RCC 7860 (cell line): ENCODE results near the gene CCDC57.

ENCODE experiments used
- DNase-seq: peaks from one replicate; pipeline ENCODE4 v3.0.0-alpha.2; 2015; ENCODE audit warnings: low spot score
- FAIRE-seq: peaks from 2 replicates; lab custom pipeline; 2012; peaks lifted over from hg19 to GRCh38; lab: Jason Lieb, UNC

The CCDC57 gene

DNA sequence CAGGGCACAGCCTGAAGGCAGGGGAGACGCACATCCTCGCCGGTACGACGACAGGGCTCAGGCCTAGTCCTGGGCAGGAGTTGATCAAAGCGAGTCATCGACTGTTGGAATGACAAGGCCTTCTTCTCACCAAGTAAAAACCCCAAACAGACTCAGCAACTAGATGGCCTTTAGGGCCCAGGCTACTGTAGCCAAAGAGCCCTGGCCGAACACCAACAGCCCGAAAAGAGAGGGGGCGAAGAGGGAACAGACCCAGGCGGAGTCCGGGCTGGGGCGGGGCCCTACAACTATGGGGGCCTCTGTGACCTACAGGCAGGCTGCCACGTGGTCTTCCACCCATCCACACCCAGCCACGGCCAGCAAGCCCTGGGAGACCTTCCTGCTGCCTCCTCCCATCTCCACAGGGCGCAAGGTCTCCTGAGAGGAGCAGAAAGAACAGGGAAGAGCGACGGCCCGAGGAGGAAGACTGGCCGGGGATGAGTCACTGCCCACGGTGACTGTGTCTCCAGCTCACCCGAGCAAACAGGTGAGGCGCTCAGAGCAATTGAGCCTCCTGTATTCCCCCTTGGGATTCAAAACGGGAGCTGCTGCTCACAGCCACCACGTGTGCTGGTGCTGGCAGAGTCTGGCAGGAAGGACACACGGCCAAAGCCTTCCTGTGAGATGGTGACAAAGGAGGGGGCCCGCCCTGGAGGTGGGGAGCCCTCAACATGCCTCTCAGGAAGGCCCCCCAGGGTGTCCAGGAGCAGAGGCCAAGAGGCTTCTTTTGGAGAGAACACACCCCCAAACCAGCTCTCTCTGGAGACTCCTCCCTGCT lies 33.9 kb upstream of the CCDC57 start:
- FAIRE-seq (peak; percentile 86), DNase-seq (peak; percentile 93)

DNA sequence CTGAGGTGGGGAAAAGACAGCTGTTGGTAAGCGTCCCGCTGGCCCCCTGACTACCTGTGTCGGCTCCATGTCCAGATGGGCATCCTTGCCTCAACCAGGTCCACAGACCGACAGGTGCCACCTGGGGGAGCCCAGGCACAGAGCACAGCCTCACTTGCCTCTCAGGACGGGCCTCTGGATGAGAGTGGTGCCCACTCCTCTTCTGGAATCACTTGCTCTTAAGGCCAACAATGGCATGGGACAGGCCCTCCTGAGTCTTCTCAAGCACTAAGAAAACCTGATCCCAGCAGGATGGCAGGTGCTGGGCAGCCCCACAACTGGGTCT lies 33.4 kb upstream of the CCDC57 start:
- DNase-seq, result no peak
- FAIRE-seq, result no peak

- DNase-seq, result no peak
- no peak for FAIRE-seq
These were observed 32.7 kb upstream of the CCDC57 start for GRCh38 chr17:82245134-82246039.

- DNase-seq (no peak), FAIRE-seq (no peak)
These were observed 31.9 kb upstream of the CCDC57 start for GRCh38 chr17:82244413-82245133.

DNA sequence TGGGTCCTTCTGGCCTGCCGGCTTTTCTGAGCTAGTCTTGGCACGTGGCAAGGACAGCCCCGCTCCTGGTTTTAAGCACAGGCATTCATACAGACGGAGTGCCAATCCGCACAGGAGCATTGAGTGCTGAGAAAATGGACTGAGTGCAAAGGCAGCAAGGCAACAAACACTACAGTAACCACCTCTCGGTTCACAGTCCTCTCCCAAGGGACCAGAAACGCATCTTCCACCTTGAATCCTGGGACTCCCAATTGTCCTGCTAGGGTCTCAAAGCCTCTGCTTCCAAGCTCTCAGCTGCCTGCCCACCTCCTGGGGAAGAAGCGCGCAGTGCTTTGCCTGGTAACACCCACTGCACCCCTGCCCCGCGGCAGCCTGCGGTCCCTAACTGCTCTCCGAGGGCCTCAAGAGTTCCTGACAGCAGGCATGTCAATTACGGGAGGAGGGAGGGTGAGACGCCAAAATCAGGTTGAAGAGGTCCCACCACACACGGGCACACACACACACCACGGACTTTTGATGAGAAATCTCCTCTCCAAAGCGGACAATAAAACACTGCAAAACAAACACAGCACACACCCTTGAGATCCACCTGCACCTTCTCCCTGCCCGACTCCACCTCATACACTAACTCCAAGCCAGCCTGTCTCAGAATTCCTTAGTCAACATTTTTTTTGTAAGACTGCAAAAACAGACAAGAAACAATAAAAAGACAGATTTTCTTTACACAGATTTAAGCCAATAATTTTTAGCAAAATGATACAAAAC lies 31.2 kb upstream of the CCDC57 start:
- DNase-seq (peak; percentile 35), FAIRE-seq (no peak)

GRCh38 chr17:82242977-82243647 lies 30.5 kb upstream of the CCDC57 start:
- no peak for FAIRE-seq
- DNase-seq, result peak; percentile 33

DNA sequence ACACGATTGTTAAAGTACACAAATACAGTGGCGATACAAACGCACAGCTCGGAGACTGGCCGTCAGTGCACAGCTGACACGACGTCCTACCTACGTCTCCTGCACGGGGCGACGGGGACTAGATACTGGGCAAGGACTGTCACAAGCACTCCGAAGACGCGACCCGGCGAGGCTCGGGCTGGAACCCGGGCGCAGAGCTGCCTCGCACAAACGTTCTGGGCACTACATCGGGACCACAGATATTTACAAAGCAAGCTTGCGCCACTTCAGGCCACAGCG lies 30.0 kb upstream of the CCDC57 start:
- FAIRE-seq (no peak), DNase-seq (no peak)

GRCh38 chr17:82241926-82242697 lies 29.5 kb upstream of the CCDC57 start:
- DNase-seq (no peak), FAIRE-seq (no peak)

DNA sequence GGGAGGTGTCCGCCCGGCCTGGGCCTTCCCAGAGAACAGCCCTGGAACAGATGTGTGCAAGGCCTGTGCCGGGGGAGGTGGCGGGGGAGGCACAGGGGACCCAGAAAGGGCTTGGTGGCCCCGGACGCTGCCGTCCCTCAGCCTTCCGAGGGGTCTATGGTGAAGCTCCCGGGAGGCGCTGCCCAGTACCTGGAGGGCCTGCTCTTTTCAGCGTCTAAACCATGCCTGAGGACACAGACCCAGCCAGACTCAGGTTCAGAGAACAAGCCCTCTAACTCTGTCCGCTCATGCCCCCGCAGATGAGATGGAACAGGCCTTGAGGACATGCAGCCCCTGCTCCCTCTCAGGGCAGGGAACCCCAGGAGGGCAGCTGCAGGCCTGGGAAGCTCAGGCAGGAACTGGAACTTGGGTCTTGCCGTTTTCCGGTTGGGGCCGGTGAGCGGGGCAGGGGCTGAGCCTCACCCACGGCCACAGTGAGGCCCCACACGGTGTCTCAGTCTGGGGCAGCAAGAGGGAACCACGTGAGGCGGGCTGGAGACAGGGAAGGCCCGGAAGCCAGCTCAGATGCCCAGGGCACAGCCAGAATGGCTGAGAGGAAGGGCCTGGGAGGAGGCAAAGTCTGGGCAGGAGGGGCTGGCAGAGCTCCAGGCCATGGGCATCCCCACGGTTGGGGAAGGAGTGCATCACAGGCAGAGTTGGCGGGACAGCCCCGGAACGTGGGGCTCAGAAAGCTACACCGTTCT lies 28.7 kb upstream of the CCDC57 start:
- FAIRE-seq (peak; percentile 79), DNase-seq (peak; percentile 87)

DNA sequence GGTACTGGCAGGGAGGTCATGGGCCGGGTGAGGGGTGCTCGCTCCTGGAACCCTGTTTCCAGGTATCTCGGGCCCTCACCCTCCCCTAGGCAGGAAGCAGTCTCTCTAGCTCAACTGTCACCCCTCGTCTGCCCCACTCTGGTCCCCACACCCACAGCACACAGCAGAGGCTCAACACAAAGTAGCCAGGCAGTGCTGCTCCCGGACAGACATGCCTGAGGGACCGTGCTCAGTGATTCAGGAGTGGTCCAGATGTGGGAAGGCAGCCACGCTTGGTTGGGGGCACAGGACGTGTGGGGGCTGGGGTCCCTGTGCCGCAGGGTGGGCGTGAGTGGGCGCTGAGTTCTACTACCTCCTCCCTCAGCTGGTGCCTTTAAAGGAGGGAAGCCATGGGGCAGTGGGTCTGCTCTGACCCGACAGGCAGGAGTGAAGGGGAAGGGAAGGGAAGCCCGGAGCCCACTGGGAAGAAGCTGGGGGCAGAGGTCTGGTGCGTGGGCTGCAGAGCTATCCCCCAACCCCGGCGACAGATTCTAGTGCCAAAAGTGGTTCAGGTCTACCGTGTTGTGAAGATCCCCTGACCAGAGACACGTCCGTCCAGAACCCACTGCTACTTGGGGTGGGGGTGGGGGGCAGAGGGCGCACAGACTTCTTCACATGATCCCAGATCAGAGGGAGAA lies 28.0 kb upstream of the CCDC57 start:
- DNase-seq (no peak), FAIRE-seq (no peak)

DNA sequence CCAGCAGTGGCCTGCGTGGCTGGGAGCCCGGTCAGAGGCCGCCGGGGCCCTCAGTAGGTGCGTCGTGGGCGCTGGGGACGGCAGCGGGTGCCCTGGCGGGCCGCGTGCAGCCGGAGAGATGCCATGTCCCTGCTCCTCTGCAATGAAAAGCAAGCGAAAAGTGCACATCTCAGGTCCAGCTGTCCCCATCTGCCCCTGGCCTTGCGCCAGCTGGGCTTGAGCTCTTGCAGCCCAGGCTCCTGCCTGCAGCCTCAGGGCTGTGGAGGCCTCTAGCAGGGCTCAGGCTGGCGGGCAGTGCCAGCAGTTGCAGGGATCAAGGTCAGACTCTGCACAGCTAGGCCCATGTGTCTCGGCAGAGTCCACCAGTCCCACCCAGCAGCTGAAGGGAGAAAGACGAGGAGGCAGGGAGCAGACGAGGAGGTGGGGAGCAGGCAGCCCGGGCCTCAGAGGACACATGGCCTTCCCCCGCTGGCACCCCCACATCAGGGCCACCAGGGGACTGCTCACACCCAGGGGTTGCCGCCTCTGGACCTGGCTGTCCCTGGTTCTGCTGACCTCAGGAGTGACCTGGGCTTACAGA lies 27.4 kb upstream of the CCDC57 start:
- FAIRE-seq (no peak), DNase-seq (no peak)

- DNase-seq, result peak; percentile 41
- FAIRE-seq, result no peak
These were observed 26.8 kb upstream of the CCDC57 start for GRCh38 chr17:82239401-82239925.

- FAIRE-seq, result no peak
- DNase-seq, result no peak
These were observed 26.0 kb upstream of the CCDC57 start for GRCh38 chr17:82238472-82239201.

DNA sequence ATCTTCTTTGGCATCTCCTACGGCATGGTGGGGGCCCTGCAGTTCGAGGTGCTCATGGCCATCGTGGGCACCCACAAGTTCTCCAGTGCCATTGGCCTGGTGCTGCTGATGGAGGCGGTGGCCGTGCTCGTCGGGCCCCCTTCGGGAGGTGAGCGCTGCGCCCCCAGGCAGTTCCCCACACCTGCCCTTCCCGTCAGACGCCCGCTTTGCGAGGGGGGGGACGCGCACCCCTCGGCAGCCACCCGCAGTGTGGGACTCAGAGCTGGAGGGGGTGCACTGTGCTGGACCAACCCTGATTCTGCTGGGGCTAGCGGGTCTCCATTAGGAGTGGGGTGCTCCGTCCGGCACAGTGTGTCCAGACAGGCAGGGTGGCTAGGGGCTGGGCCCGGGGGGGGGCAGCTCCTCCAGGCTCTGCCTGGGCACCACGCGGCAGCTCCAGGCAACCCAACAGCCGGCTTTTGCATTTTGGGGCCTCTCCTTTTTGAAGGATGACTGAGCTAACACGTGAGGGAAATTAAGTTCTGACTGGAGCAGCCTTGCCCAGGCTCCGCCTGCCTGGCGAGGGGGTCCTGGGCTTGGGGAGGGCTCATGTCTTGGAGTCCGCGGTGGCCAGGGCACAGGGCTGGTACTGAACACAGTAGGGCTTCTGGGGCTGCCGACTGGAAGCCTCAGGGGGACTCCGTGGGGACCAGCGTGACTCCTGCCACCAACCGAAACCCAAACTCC lies 25.3 kb upstream of the CCDC57 start:
- DNase-seq (no peak), FAIRE-seq (no peak)

GRCh38 chr17:82237083-82237745 lies 24.6 kb upstream of the CCDC57 start:
- FAIRE-seq, result no peak
- no peak for DNase-seq
